ENCODE data around the gene CD200.
"Not testable (repeated sequence)": the region's sequence is repeated elsewhere in the genome, so short reads cannot be mapped to it uniquely, and the experiment has no call there.

CD200 gene

GRCh38 chr3:112360561-112360960 lies 27.6 kb downstream of the CD200 start:
- no peak for DNase-seq (ENCODE audit: low spot score)

GRCh38 chr3:112362221-112362620 lies 29.3 kb downstream of the CD200 start:
- DNase-seq (ENCODE audit: low spot score), result no peak

GRCh38 chr3:112364291-112364690 lies 31.3 kb downstream of the CD200 start:
- DNase-seq (ENCODE audit: low spot score), result no peak

GRCh38 chr3:112365035-112365434 lies 32.1 kb downstream of the CD200 start:
- DNase-seq (ENCODE audit: low spot score), result no peak

- DNase-seq (ENCODE audit: low spot score), result no peak
Measured at GRCh38 chr3:112365636-112366035, 32.7 kb downstream of the CD200 start.

- DNase-seq (ENCODE audit: low spot score), result no peak
Measured at GRCh38 chr3:112366522-112366921, 33.6 kb downstream of the CD200 start.

- DNase-seq (ENCODE audit: low spot score), result no peak
Measured at GRCh38 chr3:112371569-112371968, 38.6 kb downstream of the CD200 start.

- DNase-seq (ENCODE audit: low spot score), result no peak
Measured at GRCh38 chr3:112372396-112372795, 39.4 kb downstream of the CD200 start.

- DNase-seq (ENCODE audit: low spot score), result no peak
Measured at GRCh38 chr3:112373476-112373875, 40.5 kb downstream of the CD200 start.

- no peak for DNase-seq (ENCODE audit: low spot score)
Measured at GRCh38 chr3:112373924-112374323, 41.0 kb downstream of the CD200 start.

GRCh38 chr3:112374333-112374734 lies 41.4 kb downstream of the CD200 start:
- DNase-seq (ENCODE audit: low spot score), result no peak

GRCh38 chr3:112375117-112375516 lies 42.2 kb downstream of the CD200 start:
- DNase-seq (ENCODE audit: low spot score), result no peak

- no peak for DNase-seq (ENCODE audit: low spot score)
Measured at GRCh38 chr3:112376241-112376911, 43.4 kb downstream of the CD200 start.

GRCh38 chr3:112376992-112377391 lies 44.0 kb downstream of the CD200 start:
- no peak for DNase-seq (ENCODE audit: low spot score)

GRCh38 chr3:112377568-112378071 lies 44.7 kb downstream of the CD200 start:
- DNase-seq (ENCODE audit: low spot score), result no peak

- DNase-seq (ENCODE audit: low spot score), result not testable (repeated sequence)
Measured at GRCh38 chr3:112378347-112378746, 45.4 kb downstream of the CD200 start.

- no peak for DNase-seq (ENCODE audit: low spot score)
Measured at GRCh38 chr3:112379020-112379690, 46.2 kb downstream of the CD200 start.

GRCh38 chr3:112381673-112382542 lies 49.0 kb downstream of the CD200 start:
- no peak for DNase-seq (ENCODE audit: low spot score)

GRCh38 chr3:112382543-112383160 lies 49.7 kb downstream of the CD200 start:
- no peak for DNase-seq (ENCODE audit: low spot score)

- DNase-seq (ENCODE audit: low spot score), result no peak
Measured at GRCh38 chr3:112384769-112385168, 51.8 kb downstream of the CD200 start.

- DNase-seq (ENCODE audit: low spot score), result no peak
Measured at GRCh38 chr3:112388972-112389371, 56.0 kb downstream of the CD200 start.

- DNase-seq (ENCODE audit: low spot score), result no peak
Measured at GRCh38 chr3:112389961-112390360, 57.0 kb downstream of the CD200 start.

Data from CD4-positive, alpha-beta T cell treated with Interleukin-6 at 100 ng/mL for 8 hours (primary cell).